ENCODE results near the gene MARCHF9.

The MARCHF9 gene

DNA sequence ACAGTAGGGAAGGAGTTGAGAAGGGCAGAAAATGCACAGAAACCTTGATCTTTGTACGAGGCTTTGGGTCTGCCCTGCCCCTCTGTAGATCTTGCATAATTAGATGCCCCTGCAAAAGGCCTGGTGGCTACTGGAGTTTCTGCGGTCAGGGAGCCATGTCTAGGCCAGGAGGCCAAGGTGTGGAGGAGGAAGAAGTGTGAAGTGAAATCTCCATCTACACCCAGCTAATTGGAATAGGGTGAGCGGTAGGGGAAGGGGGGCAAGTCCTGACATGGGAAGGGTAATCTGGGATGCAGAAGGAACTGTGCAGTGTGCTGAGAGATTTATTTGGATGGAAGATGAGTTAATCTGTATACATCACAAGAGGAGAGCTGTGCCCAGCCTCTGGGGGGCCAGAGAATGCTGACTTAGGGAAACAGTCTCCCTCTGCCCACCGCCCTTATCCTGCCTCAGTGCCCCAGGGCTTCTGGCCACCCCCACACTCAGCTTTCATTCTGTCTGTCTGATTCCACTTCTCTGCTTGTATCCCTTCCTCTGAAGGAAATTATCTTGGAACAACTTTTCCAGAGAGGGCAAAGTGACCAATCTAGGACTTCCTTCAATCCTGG lies 6.6 kb downstream of the MARCHF9 start:
- no peak for DNase-seq (ENCODE audit: low read depth, low spot score)
- no peak for TF ChIP-seq FOXP2 (optimal IDR thresholded peaks at IDR 0.05; ENCODE audit: control extremely low read depth, extremely low read length, insufficient read depth)
- Histone ChIP-seq H3K36me3 (ENCODE audit: insufficient read depth, low read length) (no peaks in the 10 kb centered on the region; the same call in 1 of the 2 replicates), H3K4me3 (no peak overlapping the region), H3K9ac (ENCODE audit: insufficient read length) (no peak overlapping the region), H3K27ac (no peak overlapping the region), H3K9me3 (ENCODE audit: low read depth, low read length) (no peaks in the 10 kb centered on the region)

DNA sequence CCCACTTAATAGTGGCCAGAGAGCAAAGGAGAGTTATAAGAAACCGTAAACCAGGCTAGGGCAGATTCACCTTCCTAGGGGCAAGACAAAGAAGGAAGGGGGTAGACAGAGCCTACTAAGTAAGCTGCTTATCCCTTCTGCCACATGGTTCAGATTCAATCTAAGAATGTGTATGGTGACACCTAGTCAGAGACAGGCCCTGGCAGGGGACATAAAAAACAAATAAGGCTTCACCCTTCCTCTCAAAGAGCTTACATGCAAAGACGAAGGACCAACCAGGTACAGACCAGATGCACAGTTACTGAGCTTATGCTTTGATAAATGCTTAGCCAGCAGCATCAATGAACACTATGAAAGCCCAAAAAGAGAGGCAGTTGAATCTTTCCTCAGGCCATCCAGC lies 7.6 kb downstream of the MARCHF9 start:
- DNase-seq (ENCODE audit: low read depth, low spot score) = no peak
- Histone ChIP-seq H3K9ac (ENCODE audit: insufficient read length) (no peak overlapping the region), H3K27ac (no peak overlapping the region), H3K36me3 (ENCODE audit: insufficient read depth, low read length) (no peaks in the 10 kb centered on the region; the same call in 1 of the 2 replicates), H3K4me3 (no peak overlapping the region), H3K9me3 (ENCODE audit: low read depth, low read length) (no peaks in the 10 kb centered on the region)
- TF ChIP-seq POLR2AphosphoS5 (IDR thresholded peaks at IDR 0.05; ENCODE audit: borderline replicate concordance, low read depth, low read length) (no peak), EZH2 (IDR thresholded peaks at IDR 0.05) (no peak), FOXP2 (optimal IDR thresholded peaks at IDR 0.05; ENCODE audit: control extremely low read depth, extremely low read length, insufficient read depth) (no peak)

DNA sequence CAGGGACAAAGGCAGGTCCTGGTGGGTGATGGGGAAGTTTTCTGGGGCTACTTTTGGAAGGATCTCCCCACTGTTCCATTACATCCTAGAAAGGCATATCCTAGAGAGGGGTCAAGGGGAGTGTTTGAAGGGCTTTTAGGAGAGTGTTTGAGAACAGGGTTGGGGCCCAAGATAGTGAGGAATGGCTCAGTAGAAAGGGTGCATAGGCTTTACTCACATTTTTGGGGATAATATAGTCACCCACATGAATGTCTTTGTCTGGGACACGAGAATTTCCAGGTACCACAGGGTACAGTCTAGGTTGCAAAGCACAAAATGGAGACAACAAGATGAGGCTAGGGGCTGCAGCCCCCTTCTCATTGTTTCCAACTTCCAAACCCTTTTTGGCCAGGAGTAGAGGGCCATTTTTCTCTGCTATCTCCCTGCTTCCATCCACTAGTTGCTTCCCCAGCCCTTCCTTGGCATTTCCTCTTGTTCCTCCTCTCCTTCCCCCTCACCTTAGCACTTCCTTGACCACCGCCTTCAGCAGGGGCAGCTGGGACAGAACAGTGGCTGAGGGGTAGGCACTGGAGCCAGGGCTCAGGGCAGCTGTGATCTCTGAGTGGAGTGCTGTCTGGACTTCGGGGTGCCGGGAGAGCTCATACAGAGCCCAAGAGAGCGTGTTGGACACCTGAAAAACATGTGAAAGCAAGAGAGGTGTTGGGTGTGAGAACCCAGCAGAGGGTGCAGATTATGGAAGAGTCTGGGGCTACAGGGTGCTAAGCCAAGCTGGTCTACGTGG lies 9.2 kb downstream of the MARCHF9 start:
- Histone ChIP-seq H3K4me3 (no peak overlapping the region), H3K27ac (no peak overlapping the region), H3K9me3 (ENCODE audit: low read depth, low read length) (no peaks in the 10 kb centered on the region), H3K9ac (ENCODE audit: insufficient read length) (no peak overlapping the region), H3K36me3 (ENCODE audit: insufficient read depth, low read length) (peaks cover 5% of the 10 kb centered on the region; the same call in 1 of the 2 replicates)
- no peak for DNase-seq (ENCODE audit: low read depth, low spot score)
- no peak for TF ChIP-seq FOXP2 (optimal IDR thresholded peaks at IDR 0.05; ENCODE audit: control extremely low read depth, extremely low read length, insufficient read depth)
- no peak for TF ChIP-seq POLR2AphosphoS5 (IDR thresholded peaks at IDR 0.05; ENCODE audit: borderline replicate concordance, low read depth, low read length)

DNA sequence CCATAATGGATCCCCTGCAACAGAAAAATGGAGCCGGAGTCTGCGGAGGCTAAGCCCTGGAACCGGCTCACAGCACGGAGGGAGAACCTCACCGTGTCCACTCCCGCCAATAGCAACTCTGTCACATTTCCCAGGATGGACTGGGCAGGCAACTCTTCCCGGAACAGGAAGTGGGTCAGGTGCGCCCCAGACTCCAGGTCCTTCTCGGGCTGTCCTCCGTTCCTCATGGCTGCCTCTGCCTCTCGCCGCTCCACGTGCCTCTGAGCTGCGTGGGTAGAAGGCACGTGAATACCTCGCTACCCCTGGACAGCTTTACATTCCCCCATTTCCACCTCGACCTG lies 9.7 kb downstream of the MARCHF9 start:
- DNase-seq (ENCODE audit: low read depth, low spot score) = no peak
- Histone ChIP-seq H3K9ac (ENCODE audit: insufficient read length) (no peak overlapping the region), H3K9me3 (ENCODE audit: low read depth, low read length) (no peaks in the 10 kb centered on the region), H3K27ac (no peak overlapping the region), H3K36me3 (ENCODE audit: insufficient read depth, low read length) (peaks cover 11% of the 10 kb centered on the region; the same call in 1 of the 2 replicates), H3K4me3 (peak overlapping the region; percentile 64)
- no peak for TF ChIP-seq FOXP2 (optimal IDR thresholded peaks at IDR 0.05; ENCODE audit: control extremely low read depth, extremely low read length, insufficient read depth)

DNA sequence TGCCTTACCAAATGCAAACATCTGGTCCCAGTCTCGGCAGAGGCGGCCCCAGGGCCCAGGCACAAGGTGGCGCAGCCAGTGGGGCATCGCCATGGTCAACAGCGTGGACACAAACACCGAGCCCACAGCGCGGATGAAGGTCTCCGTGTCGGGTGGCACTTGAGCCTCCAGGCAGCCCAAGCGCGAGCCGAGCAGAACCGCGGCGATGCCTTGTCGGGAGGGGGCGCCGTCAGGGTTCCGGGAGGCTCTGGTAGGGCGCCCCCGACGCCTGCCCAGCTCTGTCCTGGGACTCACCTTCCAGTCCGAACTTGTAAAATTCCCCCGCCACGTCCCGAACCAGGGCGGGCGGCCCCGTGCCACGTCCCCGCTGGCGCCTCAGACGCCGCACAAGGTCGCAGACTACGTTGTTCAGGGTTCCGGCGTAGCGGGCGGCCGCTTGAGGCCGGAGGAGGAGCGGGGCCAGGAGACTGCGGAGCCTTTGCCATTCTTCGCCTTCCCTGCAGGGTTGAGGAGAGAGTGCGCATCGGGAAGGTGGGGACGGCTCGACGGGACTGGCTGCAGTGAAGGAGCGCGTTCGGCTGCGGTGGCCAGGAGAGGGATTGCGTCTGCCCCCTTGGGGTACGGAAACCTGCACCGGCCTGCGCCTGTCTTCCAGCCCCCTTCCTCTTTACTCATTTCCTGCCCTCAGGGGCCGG lies 10.2 kb downstream of the MARCHF9 start:
- H3K27ac ChIP-seq = no peak overlapping the region
- peak overlapping the region; percentile 64 for H3K4me3 ChIP-seq
- DNase-seq (ENCODE audit: low read depth, low spot score) = no peak
- TF ChIP-seq FOXP2 (optimal IDR thresholded peaks at IDR 0.05; ENCODE audit: control extremely low read depth, extremely low read length, insufficient read depth) = no peak
- TF ChIP-seq EZH2 (IDR thresholded peaks at IDR 0.05) = peak; percentile 96
- H3K36me3 ChIP-seq (ENCODE audit: insufficient read depth, low read length) = peaks cover 16% of the 10 kb centered on the region; the same call in 1 of the 2 replicates
- H3K9me3 ChIP-seq (ENCODE audit: low read depth, low read length) = no peaks in the 10 kb centered on the region
- no peak overlapping the region for H3K9ac ChIP-seq (ENCODE audit: insufficient read length)

DNA sequence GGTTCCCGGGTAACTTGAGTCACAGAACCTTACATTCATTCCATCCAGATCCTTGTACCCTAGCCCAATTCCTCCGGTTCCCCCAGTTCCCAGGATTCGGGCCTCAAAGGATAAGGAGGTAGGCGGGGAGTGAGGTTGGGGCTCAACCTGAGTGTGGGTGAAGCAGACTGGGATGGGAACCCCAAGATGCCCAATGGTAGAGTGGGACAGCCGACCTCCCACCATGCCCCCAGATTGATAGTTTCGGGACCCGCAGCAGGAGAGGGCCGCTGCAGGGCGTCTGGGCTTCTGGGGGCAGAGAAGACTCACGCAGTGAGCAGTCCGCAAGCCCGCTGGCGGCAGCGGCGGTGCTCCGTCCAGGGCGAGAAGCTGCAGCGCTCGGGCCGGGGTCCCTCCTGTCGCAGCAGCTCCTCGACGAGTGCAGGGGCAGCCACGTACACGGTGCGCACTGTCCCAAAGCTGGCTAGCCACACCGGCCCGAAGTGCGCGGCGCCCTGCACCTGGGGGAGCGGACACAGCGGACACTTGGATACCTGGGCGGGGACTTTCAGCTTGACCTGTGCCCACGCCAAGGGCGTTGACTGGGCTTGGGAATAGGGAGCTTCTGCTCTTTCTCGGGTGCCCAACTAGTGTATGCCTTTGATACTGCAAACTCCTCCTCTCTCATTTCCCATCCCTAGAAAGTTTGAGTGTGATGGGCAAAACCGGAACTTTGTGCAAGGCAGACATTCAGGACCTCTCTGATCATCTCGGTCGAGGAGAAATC lies 11.0 kb downstream of the MARCHF9 start:
- Histone ChIP-seq H3K9me3 (ENCODE audit: low read depth, low read length) (no peaks in the 10 kb centered on the region), H3K36me3 (ENCODE audit: insufficient read depth, low read length) (peaks cover 22% of the 10 kb centered on the region), H3K9ac (ENCODE audit: insufficient read length) (no peak overlapping the region), H3K27ac (no peak overlapping the region), H3K4me3 (peak overlapping the region; percentile 64)
- no peak for DNase-seq (ENCODE audit: low read depth, low spot score)
- TF ChIP-seq POLR2AphosphoS5 (IDR thresholded peaks at IDR 0.05; ENCODE audit: borderline replicate concordance, low read depth, low read length) = no peak
- TF ChIP-seq FOXP2 (optimal IDR thresholded peaks at IDR 0.05; ENCODE audit: control extremely low read depth, extremely low read length, insufficient read depth) = no peak
- TF ChIP-seq EZH2 (IDR thresholded peaks at IDR 0.05) = no peak

DNA sequence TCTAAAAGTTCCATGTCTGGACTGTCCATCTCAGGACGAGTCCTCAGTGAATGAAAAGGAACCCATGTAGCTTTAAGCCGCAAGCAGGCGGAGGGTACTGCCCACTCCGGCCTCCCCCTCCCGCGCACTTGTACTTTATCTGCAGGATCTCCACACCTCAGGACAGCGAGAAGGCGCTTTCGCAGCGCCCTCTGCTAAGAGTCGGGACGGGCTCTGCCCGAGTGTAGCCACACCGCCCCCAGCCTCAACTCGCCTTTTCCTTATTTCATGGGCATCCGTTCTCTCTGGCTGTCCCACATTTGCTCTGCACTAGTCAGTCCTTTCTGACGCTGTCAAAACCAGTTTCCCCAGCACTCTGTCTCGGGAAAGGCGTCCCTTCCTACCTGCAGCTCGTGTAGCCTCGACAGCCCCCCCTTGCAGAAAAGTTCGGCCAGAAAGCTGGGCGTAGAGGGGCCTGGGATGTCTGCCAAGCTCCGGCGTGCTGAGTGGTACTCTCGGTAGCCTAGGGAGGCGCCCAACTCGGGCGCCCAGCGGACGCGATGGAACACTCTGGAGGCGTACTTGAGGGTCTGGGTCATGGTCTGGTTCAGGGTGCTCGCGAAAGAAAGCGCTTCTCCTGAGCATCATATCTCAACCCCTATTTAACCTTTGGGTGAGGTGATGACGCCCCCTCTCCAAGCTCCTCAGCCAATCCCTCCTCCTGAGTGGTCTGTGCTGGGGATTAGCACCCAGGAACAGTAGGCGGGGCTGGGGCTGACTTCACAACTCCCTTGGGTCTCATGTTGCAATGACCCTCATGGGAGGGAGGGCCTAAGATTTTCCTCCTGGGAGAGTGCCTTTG lies 11.8 kb downstream of the MARCHF9 start, which contains the start of gene CYP27B1:
TSS of gene CYP27B1 (minus strand) at position 615 of the 841 bp plus-strand sequence. CDS start at position 578, 37 bp downstream.
- H3K9me3 ChIP-seq (ENCODE audit: low read depth, low read length) = no peaks in the 10 kb centered on the region
- TF ChIP-seq POLR2AphosphoS5 (IDR thresholded peaks at IDR 0.05; ENCODE audit: borderline replicate concordance, low read depth, low read length) (peak; percentile 31; the same call in 1 of the 2 replicates), EZH2 (IDR thresholded peaks at IDR 0.05) (no peak)
- H3K9ac ChIP-seq (ENCODE audit: insufficient read length) = no peak within 1 kb of the TSS
- no peak within 1 kb of the TSS for H3K4me3 ChIP-seq
- peaks cover 24% of the 10 kb centered on the region for H3K36me3 ChIP-seq (ENCODE audit: insufficient read depth, low read length)
- no peak within 1 kb of the TSS for H3K27ac ChIP-seq
- no peak for DNase-seq (ENCODE audit: low read depth, low spot score)
